GM18499 (cell line): ENCODE data around the gene ZNF653.
"Not testable (repeated sequence)": the region's sequence is repeated elsewhere in the genome, so short reads cannot be mapped to it uniquely, and the experiment has no call there.

Source experiments
- ATAC-seq: cut with Tn5 transposase; IDR thresholded peaks from one replicate; pipeline ENCODE4 v1.9.1; 2021; ENCODE audit warnings: moderate number of reproducible peaks; ENCODE audit not compliant: insufficient read depth, unreplicated experiment

ZNF653 gene

GRCh38 chr19:11435833-11436313, 69.8 kb downstream of the ZNF653 start:
- ATAC-seq, result no peak

- peak; percentile 79 for ATAC-seq
Measured at GRCh38 chr19:11435057-11435832, 70.4 kb downstream of the ZNF653 start, which contains the start of the genes ODAD3 and PRKCSH. ODAD3 (minus strand) TSS chr19:11435121; CDS start chr19:11435016, 105 bp downstream. PRKCSH (plus strand) TSS chr19:11435635; CDS start chr19:11436118, 483 bp downstream.

- ATAC-seq, result peak; percentile 8
Measured at GRCh38 chr19:11434703-11435056, 71.0 kb downstream of the ZNF653 start.

- ATAC-seq, result not testable (repeated sequence)
Measured at GRCh38 chr19:11433526-11433925, 72.1 kb downstream of the ZNF653 start.
